Loucy (cell line): ENCODE measurements around the gene CNTNAP3.
"Not testable (repeated sequence)": the region's sequence is repeated elsewhere in the genome, so short reads cannot be mapped to it uniquely, and the experiment has no call there.

Experiments
- H2AFZ ChIP-seq: fragments of 200-600 bp; sonication (generic); 2 replicates; pipeline ENCODE4 v1.6.0; 2016; ENCODE audit warnings: antibody characterized with exemption, mild to moderate bottlenecking, low read length, moderate library complexity
- H3F3A ChIP-seq: fragments of 200-600 bp; 2 replicates; pipeline ENCODE4 v1.6.0; 2016; ENCODE audit warnings: antibody characterized with exemption, low read depth, mild to moderate bottlenecking
- H3K27me3 ChIP-seq: fragments of 200-600 bp; sonication (generic); 2 replicates; pipeline ENCODE4 v1.6.1; 2014; ENCODE audit warnings: low read length, mild to moderate bottlenecking; ENCODE audit not compliant: insufficient read depth, poor library complexity, severe bottlenecking
- H3K36me3 ChIP-seq: fragments of 200-600 bp; sonication (generic); 2 replicates; pipeline ENCODE4 v1.6.1; 2016; ENCODE audit warnings: low read length; ENCODE audit not compliant: insufficient read depth
- H3K4me1 ChIP-seq: fragments of 200-600 bp; sonication (generic); 2 replicates; pipeline ENCODE4 v1.5.1; 2014; ENCODE audit warnings: low read length, mild to moderate bottlenecking; ENCODE audit not compliant: insufficient read depth, poor library complexity, severe bottlenecking
- H3K4me2 ChIP-seq: fragments of 200-600 bp; sonication (generic); 2 replicates; pipeline ENCODE4 v1.6.0; 2014; ENCODE audit warnings: antibody characterized with exemption, low read length, low read depth, mild to moderate bottlenecking; ENCODE audit not compliant: poor library complexity, severe bottlenecking
- H3K4me3 ChIP-seq: fragments of 200-600 bp; sonication (generic); 2 replicates; pipeline ENCODE4 v1.5.1; 2014; ENCODE audit warnings: low read length, mild to moderate bottlenecking, mixed read lengths; ENCODE audit not compliant: poor library complexity, severe bottlenecking
- H3K79me2 ChIP-seq: fragments of 200-600 bp; sonication (generic); 2 replicates; pipeline ENCODE4 v1.6.1; 2014; ENCODE audit warnings: low read length; ENCODE audit not compliant: insufficient read depth
- H3K9ac ChIP-seq: fragments of 200-600 bp; sonication (generic); 2 replicates; pipeline ENCODE4 v1.6.0; 2014; ENCODE audit warnings: mild to moderate bottlenecking, low read depth, low read length, moderate library complexity; ENCODE audit not compliant: poor library complexity, severe bottlenecking
- H3K9me2 ChIP-seq: fragments of 200-600 bp; sonication (generic); replicated peaks from 2 replicates; pipeline ENCODE4 v1.6.1; 2016; ENCODE audit warnings: low read depth, low read length, mixed read lengths
- H3K9me3 ChIP-seq: fragments of 200-600 bp; sonication (generic); 2 replicates; pipeline ENCODE4 v1.6.1; 2014; ENCODE audit warnings: mild to moderate bottlenecking, antibody characterized with exemption, low read length, low read depth; ENCODE audit not compliant: insufficient read depth
- H4K20me1 ChIP-seq: fragments of 200-600 bp; sonication (generic); 2 replicates; pipeline ENCODE4 v1.6.0; 2014; ENCODE audit warnings: antibody characterized with exemption, low read length, mild to moderate bottlenecking; ENCODE audit not compliant: insufficient read depth, poor library complexity, severe bottlenecking

Gene CNTNAP3

DNA sequence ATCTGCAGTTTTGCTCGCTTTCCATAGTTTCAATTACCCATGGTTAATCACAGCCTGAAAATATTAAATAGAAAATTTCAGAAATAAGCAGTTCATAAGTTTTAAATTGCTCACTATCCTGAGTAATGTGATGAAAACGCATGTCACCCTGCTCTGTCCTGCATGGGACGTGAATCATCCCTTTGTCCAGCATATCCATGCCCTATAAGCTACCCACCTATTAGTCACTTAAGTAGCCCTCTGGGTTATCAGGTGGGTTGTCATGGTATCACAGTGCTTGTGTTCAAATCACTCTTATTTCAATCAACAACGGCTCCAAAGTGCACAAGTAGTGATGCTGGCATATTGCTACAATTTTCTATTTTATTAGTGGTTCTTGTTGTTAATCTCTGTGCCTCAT, 82.1 kb downstream of the CNTNAP3 start:
- not testable (repeated sequence) for H4K20me1 ChIP-seq, H3K9me2 ChIP-seq, H2AFZ ChIP-seq, H3K4me2 ChIP-seq, H3K9ac ChIP-seq, H3F3A ChIP-seq, H3K9me3 ChIP-seq, H3K4me1 ChIP-seq, H3K79me2 ChIP-seq, H3K27me3 ChIP-seq, H3K4me3 ChIP-seq, H3K36me3 ChIP-seq

DNA sequence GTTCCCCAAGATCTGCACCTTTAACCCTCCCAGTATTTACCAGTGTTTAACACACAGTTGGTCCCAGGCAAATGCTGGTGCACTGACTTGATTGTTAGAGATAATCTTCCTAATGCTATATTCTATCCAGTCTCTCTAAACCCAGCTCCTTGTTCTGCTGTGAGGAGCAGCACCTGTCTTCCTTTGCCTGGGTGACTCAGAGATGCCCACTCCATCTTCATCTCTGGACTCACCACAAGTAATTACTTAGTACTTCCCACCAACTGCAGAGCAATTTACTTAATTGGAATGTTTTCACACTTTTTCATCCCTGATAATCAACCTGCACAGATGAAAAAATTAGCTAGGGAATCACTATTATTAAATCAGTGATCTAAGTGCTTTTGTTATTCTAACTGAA, 87.6 kb downstream of the CNTNAP3 start:
- not testable (repeated sequence) for H3K36me3 ChIP-seq, H3K27me3 ChIP-seq, H4K20me1 ChIP-seq, H2AFZ ChIP-seq, H3K9me3 ChIP-seq, H3K4me3 ChIP-seq, H3F3A ChIP-seq, H3K4me2 ChIP-seq, H3K4me1 ChIP-seq, H3K9ac ChIP-seq, H3K9me2 ChIP-seq, H3K79me2 ChIP-seq

DNA sequence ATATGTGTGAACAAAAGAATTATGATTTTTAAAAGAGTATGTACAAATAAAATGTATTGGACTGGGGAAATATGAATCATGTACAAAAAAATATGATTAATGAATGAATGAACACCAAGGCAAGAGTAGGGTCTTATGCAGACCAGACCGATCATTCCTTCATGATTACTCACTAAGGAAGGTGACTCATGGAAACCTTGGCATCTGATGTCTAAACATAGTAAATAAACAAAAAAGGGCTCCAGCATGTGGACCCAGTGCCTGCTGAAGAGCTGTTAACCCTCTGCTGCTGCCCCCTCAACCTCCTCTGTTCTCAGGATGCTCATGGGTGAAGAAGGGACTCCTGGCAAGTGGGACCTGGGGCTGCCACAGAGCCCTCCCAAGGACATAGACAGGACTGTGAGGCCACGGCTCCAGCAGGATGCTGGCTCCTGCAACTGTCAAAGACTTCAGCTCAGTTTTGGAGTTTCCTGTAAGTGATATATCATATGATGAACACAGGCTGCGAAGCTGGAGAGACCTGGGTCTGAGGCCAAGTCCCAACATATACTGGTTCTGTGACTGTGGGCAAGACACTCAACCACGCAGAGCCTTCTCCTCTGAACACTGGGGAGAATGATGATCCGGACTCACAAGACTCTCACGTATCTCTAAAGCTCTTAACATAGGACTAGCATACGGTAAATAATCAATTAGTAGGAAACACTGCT, 89.8 kb downstream of the CNTNAP3 start:
- H3K36me3 ChIP-seq, H3K9ac ChIP-seq, H2AFZ ChIP-seq, H3K4me2 ChIP-seq, H4K20me1 ChIP-seq, H3F3A ChIP-seq, H3K9me2 ChIP-seq, H3K4me1 ChIP-seq, H3K9me3 ChIP-seq, H3K4me3 ChIP-seq, H3K27me3 ChIP-seq, H3K79me2 ChIP-seq: not testable (repeated sequence)

- not testable (repeated sequence) for H3K4me3 ChIP-seq, H2AFZ ChIP-seq, H3K4me2 ChIP-seq, H3F3A ChIP-seq, H3K9ac ChIP-seq, H4K20me1 ChIP-seq, H3K9me3 ChIP-seq, H3K36me3 ChIP-seq, H3K79me2 ChIP-seq, H3K27me3 ChIP-seq, H3K4me1 ChIP-seq, H3K9me2 ChIP-seq
These were observed 116.6 kb downstream of the CNTNAP3 start for GRCh38 chr9:39171370-39171769.

DNA sequence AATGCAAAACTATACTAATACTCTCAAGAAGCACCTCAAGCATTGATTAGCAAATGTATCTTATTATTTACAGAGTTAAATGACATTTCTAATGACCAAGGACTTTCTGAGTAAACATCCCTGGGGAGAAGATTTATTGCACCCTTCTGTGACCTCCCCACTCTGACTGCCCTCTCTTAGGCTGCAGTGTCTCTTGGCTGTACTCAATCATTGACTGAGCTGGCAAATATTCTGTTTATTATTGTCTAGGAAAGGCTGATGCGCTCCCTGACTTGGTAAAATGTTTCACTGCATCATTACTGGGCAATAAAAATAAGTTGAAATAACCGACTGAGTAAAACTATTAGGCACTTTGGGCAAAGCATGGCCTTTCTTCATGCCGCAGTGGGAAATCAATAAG, 130.3 kb downstream of the CNTNAP3 start:
- H3K4me3 ChIP-seq, H2AFZ ChIP-seq, H3K4me2 ChIP-seq, H3K79me2 ChIP-seq, H3K9me3 ChIP-seq, H3K4me1 ChIP-seq, H3K9ac ChIP-seq, H3K27me3 ChIP-seq, H4K20me1 ChIP-seq, H3K9me2 ChIP-seq, H3F3A ChIP-seq, H3K36me3 ChIP-seq: not testable (repeated sequence)

DNA sequence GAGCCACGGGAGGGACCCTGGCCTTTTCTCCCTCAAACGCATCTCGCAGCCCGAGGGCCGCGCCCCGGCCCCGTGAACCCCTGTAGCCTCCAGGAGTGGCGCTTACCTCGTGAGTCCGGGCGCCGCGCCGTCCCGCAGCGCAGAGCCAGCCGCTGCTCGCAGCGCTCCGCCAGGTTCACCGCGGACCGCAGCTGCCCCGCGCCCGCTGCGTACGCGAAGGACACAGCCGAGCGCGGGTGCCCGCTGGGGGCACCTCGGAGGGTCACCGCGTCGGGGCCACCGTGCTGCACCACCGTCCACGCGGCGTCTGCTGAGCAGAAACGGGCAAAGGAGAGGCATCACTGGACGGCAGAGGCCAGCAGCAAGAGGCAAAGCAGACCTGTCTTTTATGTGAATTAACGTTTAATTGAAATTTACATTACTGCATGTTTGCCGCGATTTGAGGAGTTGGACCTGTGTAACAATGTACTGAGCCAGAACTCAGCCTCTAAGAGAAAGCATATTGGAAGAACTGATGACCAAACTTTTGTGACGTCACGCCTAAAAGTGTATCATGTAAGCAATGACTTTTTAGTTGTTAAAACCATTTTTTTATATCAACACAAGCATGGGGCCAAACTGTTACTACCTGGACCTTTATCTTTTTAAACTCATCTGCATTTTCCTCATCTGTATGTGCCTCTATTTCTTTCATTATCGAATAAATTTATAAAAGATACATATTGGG, 155.0 kb downstream of the CNTNAP3 start:
- not testable (repeated sequence) for H2AFZ ChIP-seq, H3K4me2 ChIP-seq, H3F3A ChIP-seq, H3K4me3 ChIP-seq, H3K27me3 ChIP-seq, H3K9ac ChIP-seq, H3K9me2 ChIP-seq, H4K20me1 ChIP-seq, H3K9me3 ChIP-seq, H3K36me3 ChIP-seq, H3K4me1 ChIP-seq, H3K79me2 ChIP-seq

GRCh38 chr9:39121401-39121800, 166.6 kb downstream of the CNTNAP3 start:
- H3K9me3 ChIP-seq, H3K79me2 ChIP-seq, H3K36me3 ChIP-seq, H3K9me2 ChIP-seq, H3K27me3 ChIP-seq, H3F3A ChIP-seq, H3K4me3 ChIP-seq, H2AFZ ChIP-seq, H3K4me2 ChIP-seq, H3K9ac ChIP-seq, H4K20me1 ChIP-seq, H3K4me1 ChIP-seq: not testable (repeated sequence)
